Smooth muscle cell (in vitro differentiated cells): ENCODE measurements around the gene TTN. TPM values are rescaled to one million over a fixed set of nuclear protein-coding genes. Genes with fewer than 3 reads are reported as not detected.

Experiments used
- DNase-seq: peaks from one replicate; lab custom pipeline; 2025; ENCODE audit not compliant: unreplicated experiment; lab: John Stamatoyannopoulos, UW
- H2AFZ ChIP-seq: fragments of 200-600 bp; sonication (generic); 2 replicates; pipeline ENCODE4 v1.6.0; 2016; ENCODE audit warnings: antibody characterized with exemption, low read depth, mild to moderate bottlenecking
- H3F3A ChIP-seq: fragments of 200-600 bp; sonication (generic); 2 replicates; pipeline ENCODE4 v1.6.0; 2017; ENCODE audit warnings: antibody characterized with exemption, low read depth
- H3K27ac ChIP-seq: fragments of 200-600 bp; sonication (generic); 2 replicates; pipeline ENCODE4 v1.5.1; 2016; ENCODE audit warnings: low read depth, mild to moderate bottlenecking
- H3K27me3 ChIP-seq: fragments of 200-600 bp; sonication (generic); 2 replicates; pipeline ENCODE4 v1.6.1; 2016; ENCODE audit warnings: low read depth, mild to moderate bottlenecking
- H3K36me3 ChIP-seq: fragments of 200-600 bp; sonication (generic); 2 replicates; pipeline ENCODE4 v1.5.1; 2016; ENCODE audit warnings: low read depth
- H3K4me1 ChIP-seq: fragments of 200-600 bp; sonication (generic); 2 replicates; pipeline ENCODE4 v1.5.1; 2016; ENCODE audit warnings: low read depth
- H3K4me2 ChIP-seq: fragments of 200-600 bp; sonication (generic); 2 replicates; pipeline ENCODE4 v1.6.0; 2016; ENCODE audit warnings: mild to moderate bottlenecking
- H3K4me3 ChIP-seq: fragments of 200-600 bp; sonication (generic); 2 replicates; pipeline ENCODE4 v1.5.1; 2016; ENCODE audit warnings: mild to moderate bottlenecking
- H3K79me2 ChIP-seq: fragments of 200-600 bp; sonication (generic); 2 replicates; pipeline ENCODE4 v1.6.0; 2016; ENCODE audit warnings: low read depth, mild to moderate bottlenecking
- H3K9ac ChIP-seq: fragments of 200-600 bp; sonication (generic); 2 replicates; pipeline ENCODE4 v1.6.0; 2016; ENCODE audit warnings: low read depth
- H3K9me3 ChIP-seq: fragments of 200-600 bp; sonication (generic); replicated peaks from 2 replicates; pipeline ENCODE4 v1.5.1; 2016; ENCODE audit warnings: low read depth
- H4K20me1 ChIP-seq: fragments of 200-600 bp; sonication (generic); 2 replicates; pipeline ENCODE4 v1.6.0; 2016; ENCODE audit warnings: low read depth
- CTCF ChIP-seq: fragments of 200-600 bp; sonication (generic); IDR thresholded peaks from 2 replicates; pipeline ENCODE4 v1.5.1; 2017; ENCODE audit warnings: borderline replicate concordance, mild to moderate bottlenecking, antibody characterized with exemption; ENCODE audit not compliant: insufficient read depth, poor library complexity, severe bottlenecking
- WGBS: methylation state at CpG from one replicate; pipeline ENCODE4 v1.1.7; 2016; ENCODE audit warnings: low lambda C conversion rate; 5-methylcytosine and 5-hydroxymethylcytosine counted together
- polyA plus RNA-seq: library from polyadenylated mRNA; unstranded; fragments of >200 nt; fragmentation: Nextera tagmentation; extraction: Ambion mirVana; gene quantifications from 2 replicates; pipeline ENCODE4 v1.2.1, GENCODE V29; 2016
- total RNA-seq: library from RNA; depleted of rRNA; stranded (reverse); fragments of >200 nt; gene quantifications from 2 replicates; pipeline ENCODE4 v1.2.3, GENCODE V29; 2014

TTN gene
- total RNA-seq: 0.09 TPM in 1 of 2 replicates, not detected in the other
- 0.25 and 0.34 TPM in 2 replicates for polyA plus RNA-seq

- Histone ChIP-seq H4K20me1 (no peaks in the 10 kb centered on the region), H3K36me3 (no peaks in the 10 kb centered on the region), H3K9ac (no peak within 1 kb of the TSS), H2AFZ (no peak within 1 kb of the TSS), H3K27me3 (no peaks in the 10 kb centered on the region), H3K4me1 (no peaks in the 10 kb centered on the region), H3K79me2 (no peaks in the 10 kb centered on the region), H3K4me3 (no peak within 1 kb of the TSS), H3K9me3 (no peaks in the 10 kb centered on the region), H3K4me2 (no peak within 1 kb of the TSS), H3F3A (no peaks in the 10 kb centered on the region), H3K27ac (no peak within 1 kb of the TSS)
- DNase-seq: no peak
- TF ChIP-seq CTCF: no peak
- WGBS: 94% methylated on average over 10 of the region's 10 CpGs
Measured at GRCh38 chr2:178807227-178808008, at the start of gene TTN. Gene TTN, minus strand, starts transcription at chr2:178807423. Its CDS starts 2,781 bp downstream, at chr2:178804642.

GRCh38 chr2:178855151-178855550 lies 47.9 kb upstream of the TTN start:
- Histone ChIP-seq H3K27ac (no peak overlapping the region), H3K9ac (no peak overlapping the region)

GRCh38 chr2:178848335-178848734 lies 41.1 kb upstream of the TTN start:
- WGBS: 96% methylated on average over 5 of the region's 5 CpGs
- Histone ChIP-seq H3F3A (no peaks in the 10 kb centered on the region), H3K27ac (no peak overlapping the region), H3K4me1 (no peaks in the 10 kb centered on the region), H2AFZ (no peak overlapping the region), H3K9ac (no peak overlapping the region), H3K36me3 (no peaks in the 10 kb centered on the region), H3K27me3 (no peaks in the 10 kb centered on the region), H3K4me2 (no peak overlapping the region), H3K79me2 (no peaks in the 10 kb centered on the region), H3K4me3 (no peak overlapping the region), H3K9me3 (no peaks in the 10 kb centered on the region), H4K20me1 (no peaks in the 10 kb centered on the region)
- TF ChIP-seq CTCF: no peak
- DNase-seq: no peak

More at GRCh38 chr2:178855151-178855550, 47.9 kb upstream of the TTN start:
- no peak overlapping the region for H3K4me2 ChIP-seq
- no peak overlapping the region for H3K4me3 ChIP-seq
- H3K4me1 ChIP-seq: peaks cover 4% of the 10 kb centered on the region
- no peaks in the 10 kb centered on the region for H3K27me3 ChIP-seq
- no peak overlapping the region for H2AFZ ChIP-seq
- H4K20me1 ChIP-seq: no peaks in the 10 kb centered on the region
- no peaks in the 10 kb centered on the region for H3K36me3 ChIP-seq
- H3K79me2 ChIP-seq: no peaks in the 10 kb centered on the region
- no peak for DNase-seq
- TF ChIP-seq CTCF: no peak
- H3K9me3 ChIP-seq: no peaks in the 10 kb centered on the region
- H3F3A ChIP-seq: no peaks in the 10 kb centered on the region

GRCh38 chr2:178846458-178846802 lies 39.2 kb upstream of the TTN start:
- Histone ChIP-seq H3K4me3 (no peak overlapping the region), H3K4me2 (no peak overlapping the region), H4K20me1 (no peaks in the 10 kb centered on the region), H3K9me3 (no peaks in the 10 kb centered on the region), H3K79me2 (no peaks in the 10 kb centered on the region), H3K9ac (no peak overlapping the region), H3K4me1 (no peaks in the 10 kb centered on the region), H3K27me3 (no peaks in the 10 kb centered on the region), H3K36me3 (no peaks in the 10 kb centered on the region), H2AFZ (no peak overlapping the region), H3K27ac (no peak overlapping the region), H3F3A (no peaks in the 10 kb centered on the region)
- no peak for DNase-seq
- TF ChIP-seq CTCF: no peak
- 70% methylated on average over 2 of the region's 2 CpGs for WGBS
